ENCODE results near the gene OLIG1.

OLIG1 gene

DNA sequence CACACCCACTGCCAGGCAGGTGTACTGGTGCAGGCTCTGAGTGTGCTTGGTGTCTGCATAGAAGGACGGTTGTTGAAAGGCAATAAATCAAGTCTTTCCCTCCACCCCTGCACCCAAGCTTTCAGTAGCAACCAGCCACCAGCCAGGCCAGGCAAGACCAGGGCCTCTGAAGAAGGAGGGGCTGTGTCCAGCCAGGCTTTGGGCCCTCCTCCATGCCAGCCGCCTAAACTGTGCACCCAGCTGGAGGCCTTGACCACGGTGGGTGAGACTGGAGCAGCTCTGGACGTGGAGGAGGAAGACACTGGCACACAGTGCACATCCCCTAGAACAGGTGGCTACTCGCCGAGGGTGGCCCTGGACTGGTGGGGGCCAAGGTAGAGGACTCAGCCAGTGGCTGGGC is 39.3 kb upstream of the OLIG1 start:
- no peak for DNase-seq (ENCODE audit: low read depth in 1 of 2, low spot score in 1 of 2)

DNA sequence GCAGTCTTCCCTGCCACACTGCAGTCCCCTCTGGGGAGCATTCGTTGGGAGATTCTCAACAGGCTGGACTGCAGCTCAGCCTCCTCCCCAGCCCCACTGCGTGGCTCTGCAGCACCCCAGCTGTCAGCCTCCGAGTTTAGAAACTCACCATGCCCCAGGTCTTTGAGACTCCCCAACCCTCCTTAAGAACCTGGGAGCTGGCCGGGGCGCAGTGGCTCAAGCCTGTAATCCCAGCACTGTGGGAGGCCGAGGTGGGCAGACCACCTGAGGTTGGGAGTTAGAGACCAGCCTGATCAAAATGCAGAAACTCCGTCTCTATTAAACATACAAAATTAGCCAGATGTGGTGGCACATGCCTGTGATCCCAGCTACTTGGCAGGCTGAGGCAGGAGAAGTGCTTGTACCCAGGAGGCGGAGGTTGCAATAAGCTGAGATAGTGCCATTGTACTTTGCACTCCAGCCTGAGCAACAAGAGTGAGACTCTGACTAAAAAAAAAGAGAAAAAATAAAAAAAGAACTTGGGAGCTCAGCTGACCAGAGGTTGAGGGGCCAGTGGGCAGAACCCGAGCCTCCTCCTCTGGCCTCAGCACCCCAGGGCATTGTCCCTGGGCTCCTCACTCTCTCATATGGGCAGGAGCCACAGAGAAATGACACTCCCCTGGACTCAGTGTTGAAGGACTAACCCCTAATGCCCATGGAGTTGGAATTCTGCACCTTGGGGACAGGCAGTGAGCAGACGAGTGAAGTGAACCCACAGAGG is 38.6 kb upstream of the OLIG1 start:
- DNase-seq (ENCODE audit: low read depth in 1 of 2, low spot score in 1 of 2): no peak

DNA sequence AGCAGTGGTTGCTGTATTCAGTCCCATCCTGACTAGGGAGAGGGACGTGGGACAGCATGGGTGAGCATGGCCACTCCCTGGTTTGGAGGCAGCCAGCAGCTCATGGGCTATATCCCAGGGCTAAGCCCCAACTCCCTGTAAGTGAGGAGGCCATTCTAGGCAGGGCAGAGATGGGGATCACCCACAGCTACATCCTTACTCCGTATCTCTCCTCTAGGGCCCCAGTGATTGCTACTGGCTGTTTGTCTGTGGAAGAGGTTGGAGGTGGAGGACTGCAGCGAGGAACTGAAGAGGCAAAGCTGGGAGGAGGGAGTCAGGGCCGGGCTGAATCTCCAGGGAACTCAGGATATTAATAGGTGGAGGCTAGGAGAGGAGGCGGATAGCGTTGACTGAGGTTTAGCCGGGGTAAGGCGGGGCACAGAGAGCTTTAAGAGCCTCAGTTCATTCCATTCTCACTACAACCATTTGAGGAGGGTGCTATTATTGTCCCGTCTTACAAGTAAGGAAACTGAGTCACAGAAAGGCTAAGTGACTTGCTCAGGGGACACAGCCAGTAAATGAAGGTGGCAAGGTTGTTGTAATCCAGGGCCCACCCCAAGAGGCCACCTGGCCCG is 37.4 kb upstream of the OLIG1 start:
- no peak for DNase-seq (ENCODE audit: low read depth in 1 of 2, low spot score in 1 of 2)

DNA sequence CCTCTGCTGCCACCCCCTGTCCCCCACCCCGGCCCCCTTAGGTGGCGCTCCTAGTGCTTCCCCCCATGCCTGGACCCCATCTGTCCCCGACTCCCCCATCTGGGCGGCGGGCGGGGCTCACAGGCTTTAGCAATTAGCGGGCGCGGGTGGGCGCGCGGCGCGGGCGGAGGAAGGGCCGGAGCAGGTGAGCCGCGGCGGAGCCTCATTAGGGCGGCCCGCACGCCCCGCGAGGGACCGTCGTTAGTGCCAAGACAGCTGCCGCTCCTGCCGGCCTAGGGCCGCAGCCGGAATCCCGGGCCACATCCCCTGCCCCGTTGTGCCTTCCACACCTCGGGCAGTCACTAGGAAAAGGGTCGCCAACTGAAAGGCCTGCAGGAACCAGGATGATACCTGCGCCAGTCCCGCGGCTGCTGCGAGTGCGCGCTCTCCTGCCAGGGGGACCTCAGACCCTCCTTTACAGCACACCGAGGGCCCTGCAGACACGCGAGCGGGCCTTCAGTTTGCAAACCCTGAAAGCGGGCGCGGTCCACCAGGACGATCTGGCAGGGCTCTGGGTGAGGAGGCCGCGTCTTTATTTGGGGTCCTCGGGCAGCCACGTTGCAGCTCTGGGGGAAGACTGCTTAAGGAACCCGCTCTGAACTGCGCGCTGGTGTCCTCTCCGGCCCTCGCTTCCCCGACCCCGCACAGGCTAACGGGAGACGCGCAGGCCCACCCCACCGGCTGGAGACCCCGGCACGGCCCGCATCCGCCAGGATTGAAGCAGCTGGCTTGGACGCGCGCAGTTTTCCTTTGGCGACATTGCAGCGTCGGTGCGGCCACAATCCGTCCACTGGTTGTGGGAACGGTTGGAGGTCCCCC is 36.6 kb upstream of the OLIG1 start:
- DNase-seq (ENCODE audit: low read depth in 1 of 2, low spot score in 1 of 2): no peak

DNA sequence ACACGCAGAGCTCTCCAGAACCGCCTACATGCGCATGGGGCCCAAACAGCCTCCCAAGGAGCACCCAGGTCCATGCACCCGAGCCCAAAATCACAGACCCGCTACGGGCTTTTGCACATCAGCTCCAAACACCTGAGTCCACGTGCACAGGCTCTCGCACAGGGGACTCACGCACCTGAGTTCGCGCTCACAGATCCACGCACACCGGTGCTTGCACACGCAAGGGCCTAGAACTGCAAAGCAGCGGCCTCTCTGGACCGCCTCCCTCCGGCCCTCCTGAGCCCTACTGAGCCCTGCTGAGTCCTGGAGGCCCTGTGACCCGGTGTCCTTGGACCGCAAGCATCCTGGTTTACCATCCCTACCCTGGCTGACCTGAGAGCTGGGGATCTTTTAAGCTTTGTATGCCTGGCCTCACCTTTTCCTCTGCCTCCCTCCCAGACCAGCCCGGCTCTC is 36.0 kb upstream of the OLIG1 start:
- DNase-seq (ENCODE audit: low read depth in 1 of 2, low spot score in 1 of 2): no peak

DNA sequence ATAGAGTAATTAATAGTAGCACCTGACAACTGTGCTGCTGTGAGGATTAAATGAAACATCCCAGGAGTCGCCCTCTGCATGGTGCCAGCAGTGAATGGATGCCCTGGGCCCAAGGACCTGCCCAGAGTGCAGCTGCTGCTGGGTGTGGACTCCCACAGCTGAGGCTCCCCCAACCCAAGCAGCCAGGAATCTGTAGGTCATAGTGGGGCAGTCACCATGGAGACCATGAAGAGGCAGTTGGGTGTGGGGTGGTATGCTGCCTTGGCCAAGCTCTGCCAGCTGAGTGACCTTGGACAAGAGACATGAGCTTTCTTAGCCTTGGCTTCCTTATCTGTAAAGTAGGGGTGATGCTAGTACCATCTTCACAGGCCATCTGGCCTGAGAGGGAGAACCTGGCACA is 34.8 kb upstream of the OLIG1 start:
- no peak for DNase-seq (ENCODE audit: low read depth in 1 of 2, low spot score in 1 of 2)

DNA sequence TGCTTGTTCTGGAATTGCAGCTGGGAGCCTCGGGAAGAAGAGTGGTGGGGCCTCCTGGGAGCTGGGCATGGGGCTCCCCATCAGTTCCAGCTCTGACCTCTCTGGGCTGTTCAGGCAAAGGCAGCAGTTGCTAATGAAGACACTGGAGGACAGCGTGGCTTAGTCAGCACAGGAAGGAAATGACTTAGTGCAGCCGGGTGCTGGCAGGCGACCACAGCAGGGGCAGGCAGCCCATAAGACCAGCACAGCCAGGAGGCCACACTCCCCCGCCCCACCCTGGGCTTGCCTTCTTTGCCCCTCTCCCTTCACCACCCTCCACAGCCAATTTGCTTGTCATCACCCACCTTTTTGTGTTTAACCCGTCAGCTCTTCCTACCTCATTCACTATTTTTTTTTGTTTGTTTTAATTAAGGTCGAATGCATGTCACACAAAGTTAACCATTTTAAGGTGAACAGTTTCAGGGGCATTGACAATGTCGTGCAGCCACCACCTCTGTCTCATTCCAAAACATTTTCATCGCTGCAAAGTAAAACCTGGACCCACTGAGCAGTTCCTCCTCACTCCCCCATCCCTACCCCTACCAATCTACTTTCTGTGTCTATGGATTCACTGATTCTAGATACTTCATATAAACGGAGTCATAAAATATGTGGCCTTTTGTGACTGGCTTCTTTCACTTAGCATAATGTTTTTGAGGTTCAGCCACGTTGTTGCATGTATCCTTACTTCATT is 33.3 kb upstream of the OLIG1 start:
- DNase-seq (ENCODE audit: low read depth in 1 of 2, low spot score in 1 of 2): no peak

DNA sequence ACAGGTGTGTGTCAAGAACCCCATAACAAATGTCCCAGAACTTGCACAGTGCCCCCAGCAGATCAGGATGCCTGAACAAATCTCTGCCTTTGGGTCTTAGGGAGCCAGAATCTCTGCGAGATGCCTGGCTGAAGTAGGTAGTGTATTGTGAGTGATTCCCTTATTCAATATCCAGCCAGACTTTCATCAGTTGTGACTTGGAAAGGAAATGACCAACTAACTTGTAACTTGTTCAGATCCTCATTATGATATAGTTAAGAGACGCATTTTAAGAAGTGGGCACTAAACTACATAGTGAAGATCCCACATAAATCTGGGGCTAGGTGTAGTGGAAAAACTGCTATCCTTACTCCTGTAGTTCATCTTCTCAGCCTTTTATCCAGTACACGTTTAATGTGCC is 32.4 kb upstream of the OLIG1 start:
- DNase-seq (ENCODE audit: low read depth in 1 of 2, low spot score in 1 of 2): no peak

DNA sequence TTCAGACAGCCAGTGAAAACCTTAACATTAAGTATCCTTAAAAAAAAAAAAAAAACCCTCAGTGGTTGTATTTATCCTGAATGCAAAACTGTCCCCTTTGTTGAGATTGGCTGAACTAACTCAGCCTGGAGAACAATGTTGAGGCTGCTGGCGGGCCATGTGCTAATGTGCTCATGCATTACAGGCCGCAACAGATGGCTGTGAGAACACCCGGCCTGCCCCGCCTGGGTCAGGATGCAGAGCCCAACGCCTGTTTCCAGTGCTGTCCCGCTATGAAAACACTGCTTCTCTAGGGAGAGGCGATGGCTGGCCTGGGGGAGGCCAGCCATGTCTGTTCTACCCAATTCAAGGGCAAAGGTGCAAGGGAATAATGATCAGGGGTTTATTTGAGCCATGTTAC is 30.4 kb upstream of the OLIG1 start:
- DNase-seq (ENCODE audit: low read depth in 1 of 2, low spot score in 1 of 2): no peak

DNA sequence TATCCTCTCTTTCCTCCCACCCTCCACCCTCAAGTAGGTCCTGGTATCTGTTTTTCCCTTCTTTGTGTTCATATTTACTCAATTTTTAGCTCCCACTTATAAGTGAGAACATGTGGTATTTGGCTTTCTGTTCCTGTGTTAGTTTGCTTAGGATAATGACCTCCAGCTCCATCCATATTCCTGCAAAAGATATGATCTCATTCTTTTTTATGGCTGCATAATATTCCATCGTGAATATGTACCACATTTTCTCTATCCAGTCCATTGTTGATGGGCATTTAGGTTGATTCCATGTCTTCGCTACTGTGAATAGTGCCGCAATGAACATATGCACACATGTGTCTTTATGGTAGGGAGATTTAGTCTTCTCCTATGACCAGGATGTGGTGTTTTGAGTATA is 29.7 kb upstream of the OLIG1 start:
- no peak for DNase-seq (ENCODE audit: low read depth in 1 of 2, low spot score in 1 of 2)

DNA sequence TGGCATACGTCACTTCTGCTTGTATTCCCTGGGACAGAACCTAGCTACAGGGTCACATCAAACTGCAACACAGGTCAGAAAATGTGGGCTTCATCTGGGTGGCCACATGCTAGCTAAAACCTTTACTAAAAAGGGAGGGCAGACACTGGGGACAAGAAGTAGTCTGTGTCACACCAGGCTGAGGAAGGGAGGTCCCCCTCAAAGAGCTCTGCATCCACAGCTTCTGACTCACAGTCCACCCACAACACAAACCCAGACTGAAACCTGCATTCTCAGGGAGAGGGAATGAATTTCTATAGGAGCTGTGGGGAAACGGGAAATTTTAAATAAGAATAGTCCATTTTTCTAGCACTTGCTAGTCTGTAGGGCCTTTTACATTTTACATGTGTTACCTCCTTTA is 28.0 kb upstream of the OLIG1 start:
- DNase-seq (ENCODE audit: low read depth in 1 of 2, low spot score in 1 of 2): no peak

DNA sequence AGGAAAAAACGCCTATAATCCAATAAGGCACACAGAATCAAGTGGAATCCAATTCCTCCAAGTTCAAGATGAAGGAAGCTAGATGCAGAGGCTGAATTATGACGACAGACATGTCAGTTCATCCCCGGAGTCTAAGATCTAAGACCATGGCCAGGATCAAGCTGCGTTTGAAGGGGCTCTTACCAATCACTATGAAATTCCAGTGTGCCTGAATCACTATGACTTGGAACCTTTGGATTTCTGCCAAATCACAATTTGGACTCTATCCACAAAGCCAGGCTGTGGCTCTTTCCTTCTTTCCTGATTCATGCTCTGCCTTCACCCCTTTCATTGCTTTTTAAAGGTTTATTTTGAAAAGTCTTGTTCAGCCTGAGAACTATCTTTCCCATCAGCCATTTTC is 27.1 kb upstream of the OLIG1 start:
- DNase-seq (ENCODE audit: low read depth in 1 of 2, low spot score in 1 of 2): no peak

DNA sequence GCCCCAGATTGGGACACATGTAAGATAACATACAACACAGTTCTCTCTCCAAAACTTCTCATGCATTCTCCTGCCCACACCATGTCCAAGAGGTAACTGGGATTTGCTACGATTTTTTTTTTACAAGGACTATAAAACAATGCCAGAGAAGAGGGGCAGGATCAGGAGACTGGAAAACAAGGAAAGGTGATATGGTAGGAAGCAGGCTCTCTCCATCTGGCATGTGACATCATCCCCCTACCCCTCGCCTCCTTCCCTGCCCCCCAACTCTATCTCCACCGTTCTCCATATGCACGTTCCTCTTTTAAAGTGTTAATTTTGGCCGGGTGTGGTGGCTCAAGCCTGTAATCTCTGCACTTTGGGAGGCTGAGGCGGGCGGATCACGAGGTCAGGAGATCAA is 23.5 kb upstream of the OLIG1 start:
- DNase-seq (ENCODE audit: low read depth in 1 of 2, low spot score in 1 of 2): no peak

DNA sequence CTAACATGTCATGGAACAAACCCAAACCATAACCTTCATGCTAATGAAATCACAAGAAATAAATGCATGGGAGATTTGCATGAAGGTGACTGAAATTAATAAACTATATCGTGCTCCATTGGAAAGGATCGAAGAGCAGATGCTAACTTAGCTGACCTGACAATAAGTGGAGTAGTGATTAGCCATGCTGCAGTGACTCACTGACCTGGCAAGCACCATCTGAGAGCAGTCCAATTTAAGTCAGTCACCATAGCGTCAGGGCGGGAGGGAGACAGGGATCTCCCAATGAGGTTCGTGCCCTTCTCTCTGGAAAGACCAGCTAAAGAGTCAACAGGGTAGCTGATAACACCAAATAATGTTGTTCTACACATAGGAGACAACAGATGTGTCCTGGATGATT is 22.7 kb upstream of the OLIG1 start:
- no peak for DNase-seq (ENCODE audit: low read depth in 1 of 2, low spot score in 1 of 2)

DNA sequence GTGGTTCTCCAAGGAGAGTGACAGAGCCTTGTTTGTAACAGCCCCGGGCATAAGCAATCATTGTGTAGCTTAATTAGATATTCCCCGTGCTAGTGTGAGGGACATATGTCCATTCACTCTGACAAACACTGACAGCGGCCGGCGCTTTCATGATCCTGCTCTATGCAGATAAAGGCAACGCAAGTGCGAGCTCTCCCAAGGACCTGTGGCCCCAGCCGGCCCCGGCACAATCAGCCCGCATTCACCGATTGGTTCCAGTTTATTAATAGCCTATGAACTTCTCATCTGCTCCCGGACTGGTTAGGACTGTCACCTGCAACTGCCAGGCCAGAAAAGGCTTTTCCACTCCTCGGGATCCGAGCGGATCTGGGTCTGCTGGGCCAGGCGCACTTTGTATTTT is 18.0 kb upstream of the OLIG1 start:
- DNase-seq (ENCODE audit: low read depth in 1 of 2, low spot score in 1 of 2): no peak

DNA sequence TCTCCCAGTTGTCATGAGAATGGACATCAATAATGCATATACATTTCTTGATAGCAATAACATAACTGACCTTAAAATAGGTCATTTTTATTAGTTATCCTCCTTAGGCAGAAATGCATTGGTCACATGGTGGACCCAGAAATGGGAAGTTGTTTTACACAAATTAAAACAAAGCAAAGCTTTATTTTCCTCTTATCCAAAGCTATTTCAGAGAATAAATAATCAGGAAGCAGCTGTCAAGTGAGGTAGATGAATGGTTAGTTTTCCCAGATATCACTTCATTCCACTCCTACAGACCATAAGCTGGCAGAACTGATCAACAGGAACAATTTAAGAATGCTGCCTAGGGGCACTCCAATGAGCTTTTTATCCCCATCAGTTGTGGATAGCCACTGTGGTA is 16.0 kb upstream of the OLIG1 start:
- DNase-seq (ENCODE audit: low read depth in 1 of 2, low spot score in 1 of 2): no peak

DNA sequence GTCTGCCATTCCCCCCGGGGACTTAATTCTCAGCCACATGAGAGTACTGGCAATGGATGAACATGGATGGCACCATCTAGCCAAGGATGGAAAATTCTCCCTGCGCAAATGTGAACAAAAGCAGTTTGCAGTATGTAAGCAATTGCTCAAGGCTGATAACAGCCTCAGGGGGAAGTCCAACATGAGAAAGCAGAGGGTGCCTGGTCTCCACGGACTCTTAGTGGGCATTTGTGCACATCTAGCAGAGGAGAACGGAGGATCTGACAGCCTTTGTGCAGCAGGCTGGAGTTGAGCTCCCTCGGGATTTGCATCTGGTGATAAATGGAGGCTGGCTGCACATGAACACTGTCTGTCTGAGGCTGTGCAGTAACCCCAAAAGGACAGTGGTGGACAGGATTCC is 13.9 kb upstream of the OLIG1 start:
- DNase-seq (ENCODE audit: low read depth in 1 of 2, low spot score in 1 of 2): no peak

DNA sequence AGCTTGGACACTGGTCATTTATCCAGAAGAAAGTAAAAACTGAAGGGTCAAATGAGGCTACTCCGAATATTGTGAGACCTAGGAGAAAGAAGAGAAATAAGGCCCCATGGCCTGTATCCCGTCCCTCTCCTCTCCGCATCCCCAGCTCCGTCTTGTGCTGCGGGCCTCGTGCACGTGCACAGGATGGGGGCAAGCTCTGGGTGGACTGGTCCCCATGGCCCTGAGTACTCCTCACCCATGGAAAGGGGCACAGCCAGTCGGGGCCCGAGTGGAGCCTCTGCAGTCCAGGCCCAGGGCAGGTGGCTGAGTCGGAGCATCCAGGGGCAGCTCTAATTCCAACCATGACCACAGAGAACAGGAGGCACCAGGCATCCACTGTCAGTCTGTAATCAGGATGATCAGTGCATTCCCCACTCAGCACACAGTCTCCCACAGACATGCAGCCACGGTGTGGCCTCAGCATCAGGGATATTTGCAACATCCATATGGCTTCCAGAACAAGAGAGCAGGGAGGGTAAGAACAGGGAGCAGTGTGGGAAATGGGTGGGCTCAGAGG is 12.5 kb upstream of the OLIG1 start:
- DNase-seq (ENCODE audit: low read depth in 1 of 2, low spot score in 1 of 2): no peak

DNA sequence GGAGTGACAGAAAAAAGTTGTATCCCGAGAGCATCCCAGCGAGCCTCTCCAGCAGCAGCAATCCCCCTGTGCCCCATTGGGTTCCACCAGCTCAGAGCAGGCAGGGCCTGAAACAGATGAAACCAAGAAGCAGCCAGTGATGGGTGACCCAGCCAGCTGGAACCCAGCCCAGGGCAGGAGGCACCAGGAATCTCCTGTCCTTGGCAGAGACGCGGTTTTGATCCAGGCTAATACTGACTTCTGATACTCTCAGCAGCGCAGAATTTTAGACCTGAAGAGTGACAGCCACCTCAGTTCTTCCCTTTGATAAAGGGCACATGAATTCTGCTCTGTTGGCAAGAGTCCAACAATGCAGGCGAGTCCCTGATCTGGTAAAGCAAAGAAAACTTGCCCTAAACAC is 11.4 kb upstream of the OLIG1 start:
- DNase-seq (ENCODE audit: low read depth in 1 of 2, low spot score in 1 of 2): no peak

DNA sequence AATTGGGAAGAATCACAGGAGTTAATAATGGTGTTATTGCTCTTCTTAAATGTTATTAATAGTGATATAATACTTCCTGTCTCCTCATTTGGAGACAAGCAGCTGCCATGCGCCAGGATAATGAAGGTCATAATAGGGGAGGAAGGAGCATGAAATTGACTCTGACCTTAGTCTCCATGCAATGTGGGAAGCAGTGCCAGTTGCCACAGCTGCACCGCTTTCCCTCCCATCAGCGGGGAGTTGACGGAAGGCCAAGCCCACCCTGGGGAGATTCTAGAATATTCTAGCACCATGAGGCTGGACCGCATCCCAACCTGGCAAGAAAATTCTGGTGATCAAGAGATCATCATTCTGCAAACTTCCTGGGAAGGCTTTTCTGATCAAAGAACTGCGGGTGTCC is 11.0 kb upstream of the OLIG1 start:
- DNase-seq (ENCODE audit: low read depth in 1 of 2, low spot score in 1 of 2): no peak

DNA sequence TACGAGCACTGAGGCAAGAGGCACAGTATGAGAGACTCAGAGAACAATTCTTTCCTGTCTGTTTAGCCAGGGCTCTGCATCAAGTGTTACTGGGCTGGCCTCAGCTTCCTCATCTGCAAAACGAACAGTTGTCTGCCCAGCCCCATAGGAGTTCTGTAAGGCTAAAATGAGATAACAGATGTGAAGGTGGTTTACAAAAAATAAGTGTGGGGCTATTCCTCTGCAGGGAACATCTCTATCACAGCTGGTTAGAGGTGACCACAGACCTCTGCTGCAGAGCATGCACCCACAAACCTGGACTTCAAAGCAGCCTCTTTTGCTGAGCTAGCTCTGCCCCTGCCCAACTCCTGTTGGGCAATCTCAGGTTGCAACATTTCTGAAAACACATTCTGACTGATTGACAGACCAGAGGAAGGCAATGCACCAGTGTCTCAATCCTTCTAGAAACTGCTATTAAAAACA is 10.5 kb upstream of the OLIG1 start:
- no peak for DNase-seq (ENCODE audit: low read depth in 1 of 2, low spot score in 1 of 2)

All from activated T-helper 1 cell treated with anti-CD3 and anti-CD28 coated beads, Interleukin-2, amount 50 U/mL, for 16 hours (primary cell).